GOT3 (cell line): ENCODE results near the gene TNIP2.

Experiments used
- DNase-seq: peaks from one replicate; lab custom pipeline; 2025; ENCODE audit warnings: mixed read lengths; lab: John Stamatoyannopoulos, UW

Gene TNIP2, protein sequence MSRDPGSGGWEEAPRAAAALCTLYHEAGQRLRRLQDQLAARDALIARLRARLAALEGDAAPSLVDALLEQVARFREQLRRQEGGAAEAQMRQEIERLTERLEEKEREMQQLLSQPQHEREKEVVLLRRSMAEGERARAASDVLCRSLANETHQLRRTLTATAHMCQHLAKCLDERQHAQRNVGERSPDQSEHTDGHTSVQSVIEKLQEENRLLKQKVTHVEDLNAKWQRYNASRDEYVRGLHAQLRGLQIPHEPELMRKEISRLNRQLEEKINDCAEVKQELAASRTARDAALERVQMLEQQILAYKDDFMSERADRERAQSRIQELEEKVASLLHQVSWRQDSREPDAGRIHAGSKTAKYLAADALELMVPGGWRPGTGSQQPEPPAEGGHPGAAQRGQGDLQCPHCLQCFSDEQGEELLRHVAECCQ

GRCh38 chr4:2755821-2756690 lies at the start of gene TNIP2:
Gene TNIP2 (minus strand): TSS chr4:2756336. CDS start chr4:2756289, 47 bp downstream.
- DNase-seq: no peak

DNA sequence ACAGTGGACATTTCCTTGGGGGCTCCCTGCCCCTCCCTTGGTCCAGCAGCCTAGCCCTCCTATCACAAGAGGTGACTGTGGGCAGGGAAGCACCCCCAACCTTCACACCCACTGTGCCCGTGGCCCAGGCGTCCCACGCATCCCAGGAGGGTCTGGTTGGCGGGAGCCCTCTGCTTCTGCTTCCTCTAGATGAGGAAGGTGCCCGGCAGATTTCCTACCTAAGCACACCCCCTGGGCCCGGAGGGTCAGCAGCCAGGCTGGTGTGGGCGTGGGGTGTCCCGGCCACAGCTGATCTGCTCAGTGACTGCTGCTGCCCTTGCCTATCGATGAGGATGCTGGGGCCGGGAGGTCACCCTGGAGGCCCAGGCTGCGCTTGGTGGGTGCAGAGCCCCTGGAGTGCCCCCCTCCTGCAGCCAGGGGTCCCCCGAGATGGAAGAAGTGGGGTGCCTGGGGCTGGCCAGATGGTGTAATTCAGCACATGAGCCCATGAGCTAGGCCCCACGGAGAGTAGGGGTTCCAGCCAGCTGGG lies 48.9 kb upstream of the TNIP2 start:
- DNase-seq: no peak

- DNase-seq: no peak
These were observed 48.4 kb upstream of the TNIP2 start for GRCh38 chr4:2804449-2804972.

DNA sequence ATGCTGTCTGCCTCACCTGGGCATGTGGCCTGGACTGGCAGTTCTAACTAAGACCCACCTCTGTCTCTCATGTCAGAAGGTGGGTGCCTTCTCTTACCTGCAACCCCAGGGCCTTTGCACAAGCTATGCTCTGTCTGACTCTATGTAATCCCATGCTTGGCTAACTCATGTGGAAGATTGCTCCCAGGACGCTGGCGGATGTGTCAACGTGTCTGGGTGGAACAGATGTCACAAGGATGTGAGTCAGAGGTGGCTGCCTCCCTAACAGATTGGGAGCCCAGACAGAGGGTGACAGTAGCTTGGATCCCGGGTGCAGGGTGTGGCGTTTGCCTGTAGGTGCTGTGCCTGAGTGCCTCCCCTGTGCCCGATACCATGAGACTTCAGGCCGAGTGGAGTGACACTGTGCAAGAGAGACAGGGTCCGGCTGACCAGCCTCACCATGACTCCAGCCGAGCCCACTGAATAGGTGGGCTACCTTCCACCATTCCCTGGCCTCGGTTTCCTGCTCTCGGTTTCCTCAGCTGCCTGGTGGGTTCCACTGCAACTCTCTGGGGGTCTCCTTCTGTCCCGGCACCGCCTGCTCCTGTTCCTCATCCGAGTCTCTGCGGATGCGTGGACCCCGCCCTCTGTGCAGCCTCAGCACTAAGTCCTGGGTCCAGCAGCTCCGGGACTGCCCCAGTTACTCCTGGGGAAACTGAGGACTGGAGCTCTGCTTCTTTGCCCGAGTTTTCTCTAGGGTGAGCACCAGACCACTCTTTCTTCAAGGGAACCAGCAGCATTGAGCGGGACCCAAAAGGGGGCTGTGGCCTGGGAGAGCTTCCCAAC lies 47.7 kb upstream of the TNIP2 start:
- DNase-seq: no peak

DNA sequence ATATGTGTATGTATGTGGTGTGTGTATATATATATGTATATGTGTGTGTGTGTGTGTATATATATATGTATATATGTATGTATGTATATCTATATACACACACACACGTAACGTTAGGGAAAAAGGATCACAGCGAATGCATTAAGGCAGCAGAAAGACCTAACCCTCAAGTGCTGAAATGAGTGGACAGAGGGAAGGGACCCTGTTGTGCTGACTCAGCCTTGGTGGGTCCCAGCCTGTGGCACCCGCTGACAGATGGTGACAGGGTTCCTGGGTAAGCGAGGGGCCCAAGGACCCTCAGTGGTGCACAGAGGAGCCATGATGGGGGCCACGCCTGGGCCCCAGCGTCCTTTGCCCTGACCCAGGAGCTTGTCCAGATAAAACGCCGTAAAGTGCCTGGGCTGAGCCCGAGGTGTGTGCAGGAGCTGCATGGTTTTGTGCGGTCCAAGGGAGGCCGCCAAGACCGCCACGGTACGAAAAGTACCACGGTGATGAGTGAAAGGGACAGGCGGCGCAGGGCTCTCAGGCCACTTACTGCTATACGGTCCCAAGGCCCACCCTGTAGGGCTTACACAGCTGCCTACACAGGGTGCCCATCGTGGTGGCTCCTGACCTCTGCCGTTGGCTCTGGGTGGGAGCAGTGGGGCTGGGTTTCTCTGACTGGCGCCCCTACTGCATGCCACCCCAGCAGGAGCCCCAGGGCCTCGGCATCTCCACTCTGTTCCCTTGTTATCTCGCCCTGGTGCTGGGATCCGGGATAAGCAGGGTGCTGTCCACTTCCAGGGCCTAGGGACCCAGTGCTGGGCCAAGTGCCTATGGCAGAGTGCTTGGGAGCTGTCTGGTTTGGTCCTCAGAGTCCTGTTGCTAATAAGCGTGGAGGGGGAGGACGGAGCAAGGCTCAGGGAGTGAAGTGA lies 46.7 kb upstream of the TNIP2 start:
- no peak for DNase-seq

DNA sequence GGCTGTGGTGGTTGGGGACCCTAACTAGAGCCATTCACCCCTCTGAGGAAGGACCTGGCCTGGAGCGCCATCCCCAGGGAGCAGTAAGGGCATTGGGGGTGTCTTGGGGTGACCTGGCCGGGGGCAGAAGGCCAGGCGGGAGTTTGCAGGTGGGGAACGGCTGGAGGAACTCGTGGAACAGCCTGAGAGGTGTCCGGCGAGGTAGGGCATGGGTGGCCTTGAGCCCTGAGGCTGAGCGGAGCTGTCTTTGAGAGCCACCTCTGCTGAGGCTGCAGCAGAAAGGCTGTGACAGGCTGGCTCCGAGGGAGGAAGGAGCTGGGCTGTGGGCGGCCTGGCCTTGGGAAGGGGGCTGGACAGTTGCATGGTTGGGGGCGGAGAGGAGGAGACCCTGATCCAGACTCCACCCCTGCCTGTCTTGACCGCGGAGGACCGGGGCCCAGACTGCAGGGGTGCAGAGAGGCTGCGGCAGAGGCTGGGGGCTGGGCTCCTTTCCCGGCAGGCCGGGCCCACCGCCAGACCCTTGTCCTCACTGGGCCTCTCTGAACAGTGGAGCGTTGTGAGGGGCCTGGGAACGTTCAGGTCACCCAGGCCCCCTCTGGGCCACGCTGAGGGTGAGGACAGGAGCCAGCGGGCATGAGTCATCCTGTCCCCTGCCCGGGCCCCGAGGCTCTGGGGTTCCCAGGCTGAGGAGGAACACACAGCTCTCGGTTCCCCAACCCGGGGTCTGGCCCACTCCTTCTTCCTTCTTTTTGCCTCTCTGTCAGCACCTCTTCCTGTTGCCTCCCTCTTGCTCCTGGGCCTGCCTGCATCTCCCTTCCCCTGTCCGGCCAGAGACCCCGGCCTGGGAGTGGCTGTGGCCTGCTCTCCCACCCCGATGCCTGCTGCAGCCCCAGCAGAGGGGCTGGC lies 44.8 kb upstream of the TNIP2 start:
- DNase-seq: no peak

DNA sequence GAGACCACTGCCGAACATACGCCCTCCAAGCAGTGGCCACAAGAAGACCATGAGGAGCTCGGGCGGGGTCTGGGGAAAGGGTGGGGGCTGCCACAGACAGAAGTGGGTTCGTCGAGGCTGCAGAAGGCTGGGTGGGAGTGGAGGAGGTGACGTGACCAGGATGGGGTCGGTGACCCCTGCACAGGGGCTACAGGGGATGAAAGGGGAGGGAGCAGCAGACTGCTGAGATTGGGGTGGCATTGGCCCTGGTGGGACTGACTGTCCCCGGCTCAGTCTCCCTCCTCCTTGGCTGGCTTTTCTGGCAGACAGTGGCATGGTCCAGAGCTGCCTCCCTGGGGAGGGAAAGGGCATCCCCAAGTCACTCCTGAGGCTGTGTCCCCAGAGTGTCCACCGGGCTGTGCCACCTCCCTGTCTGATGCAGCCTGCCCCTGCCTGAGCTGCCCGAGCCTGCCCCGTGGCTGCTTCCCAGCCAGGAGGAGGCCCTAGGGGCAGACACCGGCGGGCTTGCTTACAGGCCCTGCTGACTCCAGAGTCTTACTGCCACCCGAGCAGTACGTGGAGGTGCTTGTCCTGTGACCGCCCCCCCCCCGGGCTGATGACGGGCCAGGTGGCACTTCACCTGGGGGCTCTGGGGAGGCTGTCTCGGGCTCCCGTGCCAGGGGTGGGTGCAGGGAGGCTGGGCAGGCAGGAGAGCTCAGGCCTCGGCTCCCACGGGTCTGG lies 44.0 kb upstream of the TNIP2 start:
- no peak for DNase-seq

GRCh38 chr4:2799224-2799911 lies 43.2 kb upstream of the TNIP2 start:
- DNase-seq: no peak

- DNase-seq: no peak
These were observed 42.5 kb upstream of the TNIP2 start for GRCh38 chr4:2798399-2799223.

GRCh38 chr4:2797545-2798305 lies 41.6 kb upstream of the TNIP2 start:
- DNase-seq: no peak

- DNase-seq: no peak
These were observed 40.9 kb upstream of the TNIP2 start for GRCh38 chr4:2796849-2797544.

- no peak for DNase-seq
These were observed 40.0 kb upstream of the TNIP2 start for GRCh38 chr4:2795893-2796848.

GRCh38 chr4:2795300-2795892 lies 39.3 kb upstream of the TNIP2 start:
- no peak for DNase-seq
